Measurements from ENCODE around the gene CAMK2B. TPM values are rescaled to one million over a fixed set of nuclear protein-coding genes. Genes with fewer than 3 reads are reported as not detected.

The CAMK2B gene
- polyA plus RNA-seq, 2 of the 4 experiments (the other 2 are of a cell fraction) = 0.17 TPM; not detected in 1

DNA sequence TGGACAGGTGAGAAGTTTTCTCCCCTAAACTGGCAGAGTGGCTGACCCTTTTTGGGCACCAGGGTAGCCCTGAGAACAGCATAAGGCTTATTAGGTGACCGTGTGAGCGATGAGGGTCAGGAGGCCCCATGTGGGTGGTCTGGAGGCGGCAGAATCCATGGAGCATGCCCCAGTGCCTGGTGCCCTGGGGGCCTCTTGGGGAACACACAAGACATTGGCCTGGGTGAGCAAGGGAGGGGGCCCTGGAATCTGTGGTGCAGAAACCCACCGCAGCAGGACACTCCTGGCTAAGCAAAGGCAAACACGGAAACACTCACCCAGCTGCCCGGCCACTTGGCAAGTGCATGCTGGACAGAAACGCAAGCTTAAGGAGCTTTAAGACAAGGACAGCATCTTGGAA lies 95.1 kb downstream of the CAMK2B start (continued):
- TF ChIP-seq REST (IDR thresholded peaks at IDR 0.05) (no peak), HOXA7 (CRISPR knock-in tag; IDR thresholded peaks at IDR 0.05) (no peak), JUNB (IDR thresholded peaks at IDR 0.05) (no peak), NR3C1 (IDR thresholded peaks at IDR 0.05) (no peak)

GRCh38 chr7:44229546-44230105 lies 95.8 kb downstream of the CAMK2B start:
- CTCF ChIA-PET = interaction anchor here (5.1 kb wide), 1 partner anchor 11 kb away, joined by 31 read pairs; no protein-coding TSS in a partner anchor
- no peak overlapping the region for H3K4me2 ChIP-seq
- no peak for FAIRE-seq
- DNase-seq (ENCODE audit: low read depth in 1 of 2, low spot score in 1 of 2) = no peak
- H3K4me3 ChIP-seq = no peak overlapping the region
- no peak for TF ChIP-seq RNF2 (IDR thresholded peaks at IDR 0.05; ENCODE audit: borderline replicate concordance, low read depth)
- no peak for TF ChIP-seq CBX2 (IDR thresholded peaks at IDR 0.05; ENCODE audit: borderline replicate concordance, low read depth)
- TF ChIP-seq, protein P1, sequence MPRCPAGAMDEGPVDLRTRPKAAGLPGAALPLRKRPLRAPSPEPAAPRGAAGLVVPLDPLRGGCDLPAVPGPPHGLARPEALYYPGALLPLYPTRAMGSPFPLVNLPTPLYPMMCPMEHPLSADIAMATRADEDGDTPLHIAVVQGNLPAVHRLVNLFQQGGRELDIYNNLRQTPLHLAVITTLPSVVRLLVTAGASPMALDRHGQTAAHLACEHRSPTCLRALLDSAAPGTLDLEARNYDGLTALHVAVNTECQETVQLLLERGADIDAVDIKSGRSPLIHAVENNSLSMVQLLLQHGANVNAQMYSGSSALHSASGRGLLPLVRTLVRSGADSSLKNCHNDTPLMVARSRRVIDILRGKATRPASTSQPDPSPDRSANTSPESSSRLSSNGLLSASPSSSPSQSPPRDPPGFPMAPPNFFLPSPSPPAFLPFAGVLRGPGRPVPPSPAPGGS (IDR thresholded peaks at IDR 0.05) = no peak
- no peak for TF ChIP-seq HOXB5 (CRISPR knock-in tag; IDR thresholded peaks at IDR 0.05)
- TF ChIP-seq CHD4 (IDR thresholded peaks at IDR 0.05; ENCODE audit: borderline replicate concordance) = no peak
- TF ChIP-seq HDAC2 (IDR thresholded peaks at IDR 0.05) = no peak
- no peak for TF ChIP-seq EP300 (IDR thresholded peaks at IDR 0.05)
- no peak overlapping the region for H3K27ac ChIP-seq
- POLR2A ChIA-PET = no interaction called here
- ATAC-seq = peak; percentile 7 to 13; a peak in 1 of 6 replicates
- no peaks in the 10 kb centered on the region for H3K9me3 ChIP-seq
- WGBS (ENCODE audit: missing lambda C conversion rate) = 45% methylated on average over 9 of the region's 11 CpGs
- H3K4me1 ChIP-seq = no peaks in the 10 kb centered on the region

GRCh38 chr7:44228571-44229350 lies 96.6 kb downstream of the CAMK2B start:
- Histone ChIP-seq H3K4me1 (no peaks in the 10 kb centered on the region), H3K4me3 (no peak overlapping the region), H3K9me3 (no peaks in the 10 kb centered on the region), H3K4me2 (no peak overlapping the region), H3K27ac (no peak overlapping the region)
- FAIRE-seq (no peak), DNase-seq (ENCODE audit: low read depth in 1 of 2, low spot score in 1 of 2) (no peak), ATAC-seq (peak in 1 of 2 experiments; percentile 22; a peak in 3 of 6 replicates)
- no peak for TF ChIP-seq BHLHE40 (IDR thresholded peaks at IDR 0.05; ENCODE audit: low read depth, low read length)
- POLR2A ChIA-PET = no interaction called here
- CTCF ChIA-PET = interaction anchor here (5.1 kb wide), 1 partner anchor 12 kb away, joined by 31 read pairs; no protein-coding TSS in a partner anchor
- WGBS (ENCODE audit: missing lambda C conversion rate) = 80% methylated on average over 23 of the region's 29 CpGs

DNA sequence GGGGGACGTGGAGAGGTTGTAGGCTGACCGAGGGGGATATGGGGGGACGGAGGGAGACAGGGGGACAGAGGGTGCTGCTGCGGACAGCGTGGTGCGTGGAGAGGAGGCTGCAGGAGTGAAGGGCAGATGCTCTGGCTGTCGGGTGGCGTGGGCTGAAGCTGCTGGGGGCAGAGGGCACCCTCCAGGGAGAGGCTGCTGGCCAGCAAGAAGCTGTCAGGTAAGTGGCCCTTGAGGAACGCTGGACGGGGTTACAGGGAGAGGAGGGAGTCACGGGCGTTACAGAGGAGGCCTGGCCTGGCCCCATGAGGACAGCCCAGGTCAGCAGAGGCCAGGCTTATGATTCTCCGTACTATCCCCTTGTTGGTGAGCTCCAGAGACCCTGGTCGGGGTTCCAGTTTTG lies 97.5 kb downstream of the CAMK2B start:
- ChIA-PET CTCF (interaction anchor here (5.1 kb wide), 1 partner anchor 13 kb away, joined by 31 read pairs; no protein-coding TSS in a partner anchor), POLR2A (no interaction called here)
- no peak overlapping the region for H3K27ac ChIP-seq
- no peak overlapping the region for H3K4me3 ChIP-seq
- H3K9me3 ChIP-seq = no peaks in the 10 kb centered on the region
- FAIRE-seq (no peak), DNase-seq (ENCODE audit: low read depth in 1 of 2, low spot score in 1 of 2) (no peak), ATAC-seq (peak in 1 of 2 experiments; percentile 5; a peak in 2 of 6 replicates)
- H3K4me1 ChIP-seq = no peaks in the 10 kb centered on the region
- 50% methylated on average over 11 of the region's 14 CpGs for WGBS (ENCODE audit: missing lambda C conversion rate)
- no peak overlapping the region for H3K4me2 ChIP-seq
- no peak for TF ChIP-seq PHF8 (IDR thresholded peaks at IDR 0.05; ENCODE audit: borderline replicate concordance, low read depth)
- no peak for TF ChIP-seq SMC3 (IDR thresholded peaks at IDR 0.05)
- no peak for TF ChIP-seq MAZ (IDR thresholded peaks at IDR 0.05; ENCODE audit: borderline replicate concordance, low read depth, low read length)
- no peak for TF ChIP-seq RNF2 (IDR thresholded peaks at IDR 0.05; ENCODE audit: borderline replicate concordance, low read depth)
- TF ChIP-seq, protein P2, sequence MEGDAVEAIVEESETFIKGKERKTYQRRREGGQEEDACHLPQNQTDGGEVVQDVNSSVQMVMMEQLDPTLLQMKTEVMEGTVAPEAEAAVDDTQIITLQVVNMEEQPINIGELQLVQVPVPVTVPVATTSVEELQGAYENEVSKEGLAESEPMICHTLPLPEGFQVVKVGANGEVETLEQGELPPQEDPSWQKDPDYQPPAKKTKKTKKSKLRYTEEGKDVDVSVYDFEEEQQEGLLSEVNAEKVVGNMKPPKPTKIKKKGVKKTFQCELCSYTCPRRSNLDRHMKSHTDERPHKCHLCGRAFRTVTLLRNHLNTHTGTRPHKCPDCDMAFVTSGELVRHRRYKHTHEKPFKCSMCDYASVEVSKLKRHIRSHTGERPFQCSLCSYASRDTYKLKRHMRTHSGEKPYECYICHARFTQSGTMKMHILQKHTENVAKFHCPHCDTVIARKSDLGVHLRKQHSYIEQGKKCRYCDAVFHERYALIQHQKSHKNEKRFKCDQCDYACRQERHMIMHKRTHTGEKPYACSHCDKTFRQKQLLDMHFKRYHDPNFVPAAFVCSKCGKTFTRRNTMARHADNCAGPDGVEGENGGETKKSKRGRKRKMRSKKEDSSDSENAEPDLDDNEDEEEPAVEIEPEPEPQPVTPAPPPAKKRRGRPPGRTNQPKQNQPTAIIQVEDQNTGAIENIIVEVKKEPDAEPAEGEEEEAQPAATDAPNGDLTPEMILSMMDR (IDR thresholded peaks at IDR 0.05) = no peak
- TF ChIP-seq, protein P3, sequence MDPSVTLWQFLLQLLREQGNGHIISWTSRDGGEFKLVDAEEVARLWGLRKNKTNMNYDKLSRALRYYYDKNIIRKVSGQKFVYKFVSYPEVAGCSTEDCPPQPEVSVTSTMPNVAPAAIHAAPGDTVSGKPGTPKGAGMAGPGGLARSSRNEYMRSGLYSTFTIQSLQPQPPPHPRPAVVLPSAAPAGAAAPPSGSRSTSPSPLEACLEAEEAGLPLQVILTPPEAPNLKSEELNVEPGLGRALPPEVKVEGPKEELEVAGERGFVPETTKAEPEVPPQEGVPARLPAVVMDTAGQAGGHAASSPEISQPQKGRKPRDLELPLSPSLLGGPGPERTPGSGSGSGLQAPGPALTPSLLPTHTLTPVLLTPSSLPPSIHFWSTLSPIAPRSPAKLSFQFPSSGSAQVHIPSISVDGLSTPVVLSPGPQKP (IDR thresholded peaks at IDR 0.05; ENCODE audit: low read depth, low read length) = no peak
- TF ChIP-seq, protein P4, sequence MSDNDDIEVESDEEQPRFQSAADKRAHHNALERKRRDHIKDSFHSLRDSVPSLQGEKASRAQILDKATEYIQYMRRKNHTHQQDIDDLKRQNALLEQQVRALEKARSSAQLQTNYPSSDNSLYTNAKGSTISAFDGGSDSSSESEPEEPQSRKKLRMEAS (IDR thresholded peaks at IDR 0.05) = no peak
- no peak for TF ChIP-seq USF2 (IDR thresholded peaks at IDR 0.05)
- TF ChIP-seq NPAS2 (CRISPR knock-in tag; IDR thresholded peaks at IDR 0.05; ENCODE audit: borderline replicate concordance) = no peak
- TF ChIP-seq BHLHE40 (IDR thresholded peaks at IDR 0.05; ENCODE audit: low read depth, low read length) = no peak
